HCT116 (cell line): ENCODE measurements around the gene DENND2A. TPM values are rescaled to one million over a fixed set of nuclear protein-coding genes. Genes with fewer than 3 reads are reported as not detected.
"Not testable (repeated sequence)": the region's sequence is repeated elsewhere in the genome, so short reads cannot be mapped to it uniquely, and the experiment has no call there.

Experiments used
- ATAC-seq: fragments of 200-7000 bp; cut with Tn5 transposase; 2 replicates; pipeline ENCODE4 v1.9.1; 2020; ENCODE audit warnings: mild to moderate bottlenecking, moderate library complexity
- BruUV-seq: library from RNA; stranded (reverse); fragments of 400-500 nt; replicated peaks from 2 replicates; lab custom pipeline; 2021; lab: Mats Ljungman, UMichigan
- CTCF ChIA-PET: fragments of 300-600 bp; sonication (Branson Sonifier 250); formaldehyde crosslinking; loops from one replicate; lab custom pipeline; 2021; ENCODE audit warnings: antibody characterized with exemption; lab: Charles Lee
- POLR2A ChIA-PET: fragments of 300-600, 350-600 bp; sonication (Branson Sonifier 250); formaldehyde crosslinking; loops from one replicate; lab custom pipeline; 2021; ENCODE audit warnings: antibody characterized with exemption; lab: Charles Lee
- RAD21 ChIA-PET, 2 experiments: fragments of 300-600 bp; sonication (Branson Sonifier 250); formaldehyde crosslinking; loops; one replicate each; lab custom pipeline; 2023; ENCODE audit warnings: low total read pairs in 2 of 2; ENCODE audit not compliant: uncharacterized antibody in 2 of 2, unreplicated experiment in 2 of 2, low non-redundant PET in 1 of 2; lab: Charles Lee
- DNase-seq: peaks from one replicate; pipeline ENCODE4 v3.0.0-alpha.2; 2010; ENCODE audit warnings: low read depth, low spot score
- H2AFZ ChIP-seq: fragments of 200-600 bp; shearing (Covaris generic), sonication (generic); 2 replicates; pipeline ENCODE4 v1.6.1; 2017; ENCODE audit warnings: low read depth, mixed run types, mixed read lengths, antibody characterized with exemption, low read length; ENCODE audit not compliant: poor library complexity, severe bottlenecking
- H3K27ac ChIP-seq: 2 replicates; pipeline ENCODE4 v1.5.1; 2012; ENCODE audit warnings: low read depth, low read length
- H3K27me3 ChIP-seq: fragments of 200-600 bp; sonication (generic); 2 replicates; pipeline ENCODE4 v1.6.1; 2016; ENCODE audit warnings: mixed run types, low read length, mixed read lengths; ENCODE audit not compliant: insufficient read depth
- H3K36me3 ChIP-seq, 2 experiments: fragments of 200-500 bp in 1 of 2; fragments of 200-600 bp in 1 of 2; sonication (Bioruptor generic) in 1 of 2; sonication (generic) in 1 of 2; 2 replicates each; pipeline versions ENCODE4 v1.5.1 to v1.6.1; 2014 to 2016; ENCODE audit warnings: low read length in 2 of 2, inconsistent platforms in 1 of 2, mixed read lengths in 1 of 2, mixed run types in 1 of 2; ENCODE audit not compliant: insufficient read depth in 2 of 2, control insufficient read depth in 1 of 2
- H3K4me1 ChIP-seq, 2 experiments: fragments of 200-600 bp in 1 of 2; sonication (generic) in 1 of 2; 2 replicates each; pipeline versions ENCODE4 v1.5.1 to v1.6.1; 2012 to 2017; ENCODE audit warnings: low read length in 2 of 2, inconsistent platforms in 1 of 2, mild to moderate bottlenecking in 1 of 2, mixed read lengths in 1 of 2, mixed run types in 1 of 2, moderate library complexity in 1 of 2; ENCODE audit not compliant: insufficient read depth in 2 of 2, control insufficient read depth in 1 of 2
- H3K4me2 ChIP-seq: fragments of 200-600 bp; sonication (generic); 2 replicates; pipeline ENCODE4 v1.6.1; 2017; ENCODE audit warnings: mixed run types, low read length, mixed read lengths
- H3K4me3 ChIP-seq, 2 experiments: fragments of 200-600 bp in 1 of 2; sonication (generic) in 1 of 2; replicated peaks in 1 of 2; 2 replicates each; pipeline ENCODE4 v1.5.1; 2011 to 2016; ENCODE audit warnings: low read length in 2 of 2, control low read depth in 1 of 2, low read depth in 1 of 2, mild to moderate bottlenecking in 1 of 2, mixed read lengths in 1 of 2, mixed run types in 1 of 2
- H3K79me2 ChIP-seq: fragments of 200-600 bp; sonication (generic); 2 replicates; pipeline ENCODE4 v1.6.1; 2017; ENCODE audit warnings: mild to moderate bottlenecking, mixed run types, low read length, moderate library complexity, mixed read lengths; ENCODE audit not compliant: insufficient read depth
- H3K9ac ChIP-seq: fragments of 200-600 bp; sonication (generic); 2 replicates; pipeline ENCODE4 v1.6.1; 2016; ENCODE audit warnings: low read length, mixed read lengths
- H3K9me2 ChIP-seq: fragments of 200-600 bp; sonication (generic), shearing (Covaris generic); 2 replicates; pipeline ENCODE4 v1.6.1; 2017; ENCODE audit warnings: mixed run types, mild to moderate bottlenecking, moderate library complexity; ENCODE audit not compliant: insufficient read depth
- H3K9me3 ChIP-seq, 2 experiments: fragments of 200-500 bp in 1 of 2; fragments of 200-600 bp in 1 of 2; sonication (Bioruptor generic) in 1 of 2; sonication (generic) in 1 of 2; 2 replicates each; pipeline ENCODE4 v1.6.1; 2014 to 2017; ENCODE audit warnings: low read length in 2 of 2, mixed read lengths in 2 of 2, inconsistent platforms in 1 of 2, low read depth in 1 of 2, mild to moderate bottlenecking in 1 of 2, mixed run types in 1 of 2, moderate library complexity in 1 of 2; ENCODE audit not compliant: control insufficient read depth in 1 of 2, insufficient read depth in 1 of 2
- H4K20me1 ChIP-seq: fragments of 200-600 bp; sonication (generic), shearing (Covaris generic); 2 replicates; pipeline ENCODE4 v1.6.1; 2017; ENCODE audit warnings: mixed run types, mild to moderate bottlenecking, moderate library complexity; ENCODE audit not compliant: insufficient read depth
- intact Hi-C: fragments of 100-400 bp; cut with micrococcal nuclease; formaldehyde crosslinking; loops from 2 replicates; pipeline ENCODE4 v1.10.0; 2022
- total RNA-seq: library from RNA; stranded (reverse); gene quantifications from one replicate; pipeline ENCODE4 v1.2.1, GENCODE V29; 2021; ENCODE audit not compliant: unreplicated experiment
- TF ChIP-seq, protein P1 (sequence below): IDR thresholded peaks from 2 replicates; pipeline ENCODE4 v1.6.1; 2011; ENCODE audit warnings: mild to moderate bottlenecking, low read length, moderate library complexity; ENCODE audit not compliant: insufficient replicate concordance; ENCODE audit errors: extremely low read depth

Gene DENND2A
- total RNA-seq, 1 experiment from 2014 or later = 0.12 TPM

DNA sequence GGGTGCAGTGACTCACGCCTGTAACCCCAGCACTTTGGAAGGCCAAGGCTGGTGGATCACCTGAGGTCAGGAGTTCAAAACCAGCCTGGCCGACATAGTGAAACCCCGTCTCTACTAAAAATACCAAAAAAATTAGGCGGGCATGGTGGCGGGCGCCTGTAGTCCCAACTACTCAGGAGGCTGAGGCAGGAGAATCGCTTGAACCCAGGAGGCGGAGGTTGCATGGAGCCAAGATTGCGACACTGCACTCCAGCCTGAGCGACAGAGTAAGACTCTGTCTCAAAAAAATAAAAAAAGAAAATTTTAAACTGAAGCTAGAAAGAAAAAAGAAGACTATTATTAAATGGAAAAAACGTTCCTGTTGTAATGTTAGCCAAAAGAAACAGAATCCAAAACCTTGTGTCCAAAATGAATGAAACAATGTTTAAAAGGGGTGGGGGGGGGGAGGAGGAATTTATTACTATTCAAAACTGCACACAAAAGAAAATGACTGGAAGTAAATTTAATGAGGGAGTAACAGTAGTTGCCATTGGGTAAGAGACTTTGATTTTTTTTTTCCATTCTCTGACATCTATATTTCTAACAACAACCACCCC lies 20.6 kb downstream of the DENND2A start:
- CTCF ChIA-PET, H2AFZ ChIP-seq, H3K27me3 ChIP-seq, H3K9me2 ChIP-seq, H4K20me1 ChIP-seq, ATAC-seq, H3K27ac ChIP-seq, H3K4me1 ChIP-seq, H3K9me3 ChIP-seq, RAD21 ChIA-PET, H3K9ac ChIP-seq, H3K4me3 ChIP-seq, intact Hi-C loops, POLR2A ChIA-PET, H3K79me2 ChIP-seq, BruUV-seq, DNase-seq, H3K36me3 ChIP-seq, H3K4me2 ChIP-seq: not testable (repeated sequence)

DNA sequence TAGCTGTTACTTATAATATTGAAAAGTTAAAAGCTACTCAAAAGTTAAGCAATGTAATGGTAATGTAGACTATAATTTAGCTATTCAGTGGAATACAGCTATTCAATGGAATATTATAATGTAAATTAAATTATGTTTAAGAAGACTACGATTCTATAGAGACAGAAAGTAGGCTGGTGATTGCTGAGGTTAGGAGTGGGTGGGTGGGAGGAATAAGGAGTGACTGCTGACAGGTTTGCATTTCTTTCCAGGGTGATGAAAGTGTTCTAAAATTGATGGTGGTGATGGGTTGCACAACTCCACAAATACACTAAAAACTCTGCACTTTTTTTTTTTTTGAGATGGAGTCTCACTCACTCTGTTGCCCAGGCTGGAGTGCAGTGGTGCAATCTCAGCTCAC lies 21.4 kb downstream of the DENND2A start:
- Histone ChIP-seq H4K20me1 (no peaks in the 10 kb centered on the region), H3K4me1 (peaks cover 0 to 1% of the 10 kb centered on the region in 2 experiments; a peak in 1 of 4 replicates), H3K9ac (no peak overlapping the region), H3K79me2 (no peaks in the 10 kb centered on the region), H3K27ac (no peak overlapping the region), H2AFZ (no peak overlapping the region), H3K9me3 (no peaks in the 10 kb centered on the region), H3K36me3 (no peaks in the 10 kb centered on the region), H3K4me3 (no peak overlapping the region), H3K9me2 (no peaks in the 10 kb centered on the region), H3K27me3 (no peaks in the 10 kb centered on the region), H3K4me2 (no peak overlapping the region)
- RAD21 ChIA-PET = no interaction called here
- CTCF ChIA-PET = no interaction called here
- TF ChIP-seq, protein P1, sequence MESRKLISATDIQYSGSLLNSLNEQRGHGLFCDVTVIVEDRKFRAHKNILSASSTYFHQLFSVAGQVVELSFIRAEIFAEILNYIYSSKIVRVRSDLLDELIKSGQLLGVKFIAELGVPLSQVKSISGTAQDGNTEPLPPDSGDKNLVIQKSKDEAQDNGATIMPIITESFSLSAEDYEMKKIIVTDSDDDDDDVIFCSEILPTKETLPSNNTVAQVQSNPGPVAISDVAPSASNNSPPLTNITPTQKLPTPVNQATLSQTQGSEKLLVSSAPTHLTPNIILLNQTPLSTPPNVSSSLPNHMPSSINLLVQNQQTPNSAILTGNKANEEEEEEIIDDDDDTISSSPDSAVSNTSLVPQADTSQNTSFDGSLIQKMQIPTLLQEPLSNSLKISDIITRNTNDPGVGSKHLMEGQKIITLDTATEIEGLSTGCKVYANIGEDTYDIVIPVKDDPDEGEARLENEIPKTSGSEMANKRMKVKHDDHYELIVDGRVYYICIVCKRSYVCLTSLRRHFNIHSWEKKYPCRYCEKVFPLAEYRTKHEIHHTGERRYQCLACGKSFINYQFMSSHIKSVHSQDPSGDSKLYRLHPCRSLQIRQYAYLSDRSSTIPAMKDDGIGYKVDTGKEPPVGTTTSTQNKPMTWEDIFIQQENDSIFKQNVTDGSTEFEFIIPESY = no peak
- ATAC-seq (no peak), DNase-seq (no peak)
- intact Hi-C loops = no loop called here
- POLR2A ChIA-PET = no interaction called here
- no TSS peak for BruUV-seq
